Muscle of leg (tissue), 11 donors: ENCODE data around the gene EIF2D. TPM values are rescaled to one million over a fixed set of nuclear protein-coding genes. Genes with fewer than 3 reads are reported as not detected.

Experiments
- DNase-seq: peaks from one replicate; pipeline ENCODE4 v3.0.0; 2013
- H3K27ac ChIP-seq: one replicate; pipeline ENCODE4 v1.5.1; 2013; ENCODE audit warnings: mild to moderate bottlenecking, low read length, control low read depth
- H3K27me3 ChIP-seq: one replicate; pipeline ENCODE4 v1.6.1; 2013; ENCODE audit warnings: low read length; ENCODE audit not compliant: control insufficient read depth, insufficient read depth
- H3K36me3 ChIP-seq: one replicate; pipeline ENCODE4 v1.6.1; 2013; ENCODE audit warnings: low read length; ENCODE audit not compliant: control insufficient read depth, insufficient read depth
- H3K4me1 ChIP-seq: one replicate; pipeline ENCODE4 v1.6.1; 2013; ENCODE audit warnings: low read length; ENCODE audit not compliant: control insufficient read depth, insufficient read depth
- H3K4me3 ChIP-seq: one replicate; pipeline ENCODE4 v1.5.1; 2013; ENCODE audit warnings: low read length, control low read depth
- H3K9me3 ChIP-seq: replicated peaks from 2 replicates; pipeline ENCODE4 v1.6.1; 2013; ENCODE audit warnings: low read depth, low read length; ENCODE audit not compliant: control insufficient read depth
- WGBS: methylation state at CpG from one replicate; pipeline ENCODE4 v1.1.5; 2013; ENCODE audit warnings: missing lambda C conversion rate; ENCODE audit not compliant: insufficient coverage; 5-methylcytosine and 5-hydroxymethylcytosine counted together
- polyA plus RNA-seq, 8 donors: library from polyadenylated mRNA; unstranded; fragments of 120-200 nt; gene quantifications; one replicate each; pipeline versions ENCODE4 v1.2.1 to v1.2.3, GENCODE V29; 2013; ENCODE audit warnings: inconsistent platforms in 1 of 8, low replicate concordance in 1 of 8; ENCODE audit not compliant: insufficient read length in 8 of 8, insufficient read depth in 1 of 8
- total RNA-seq: library from RNA; stranded (reverse); fragments of 120-200 nt; gene quantifications from one replicate; pipeline ENCODE4 v1.2.4, GENCODE V29; 2013

EIF2D gene
- total and polyA plus RNA-seq, 9 donors = 38.2 to 48.8 (median 39.7) TPM

DNA sequence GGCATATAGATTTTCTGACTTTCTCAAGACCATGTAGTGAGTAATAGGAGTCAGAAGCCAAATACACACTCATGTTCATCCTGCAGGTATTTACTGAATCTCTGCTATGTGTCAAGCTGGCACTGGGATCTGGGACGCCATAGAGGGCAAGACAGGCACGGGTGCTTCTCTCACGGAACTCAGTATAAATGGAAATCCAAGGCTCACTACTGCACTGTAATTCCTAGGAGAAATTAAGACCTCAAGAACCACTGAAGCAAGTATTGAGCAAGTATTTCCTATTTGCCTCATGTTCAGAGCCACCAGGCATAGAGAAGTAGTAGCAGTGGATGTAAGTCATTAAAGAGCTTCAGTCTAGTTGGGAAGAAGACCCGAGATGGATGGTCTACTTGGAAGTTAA, 38.9 kb downstream of the EIF2D start:
- DNase-seq = no peak
- no peaks in the 10 kb centered on the region for H3K9me3 ChIP-seq
- H3K27me3 ChIP-seq = no peaks in the 10 kb centered on the region
- H3K36me3 ChIP-seq = no peaks in the 10 kb centered on the region
- WGBS = 58% methylated on average over 4 of the region's 4 CpGs
- H3K4me3 ChIP-seq = no peak overlapping the region
- no peak overlapping the region for H3K27ac ChIP-seq
- peaks cover 36% of the 10 kb centered on the region for H3K4me1 ChIP-seq

DNA sequence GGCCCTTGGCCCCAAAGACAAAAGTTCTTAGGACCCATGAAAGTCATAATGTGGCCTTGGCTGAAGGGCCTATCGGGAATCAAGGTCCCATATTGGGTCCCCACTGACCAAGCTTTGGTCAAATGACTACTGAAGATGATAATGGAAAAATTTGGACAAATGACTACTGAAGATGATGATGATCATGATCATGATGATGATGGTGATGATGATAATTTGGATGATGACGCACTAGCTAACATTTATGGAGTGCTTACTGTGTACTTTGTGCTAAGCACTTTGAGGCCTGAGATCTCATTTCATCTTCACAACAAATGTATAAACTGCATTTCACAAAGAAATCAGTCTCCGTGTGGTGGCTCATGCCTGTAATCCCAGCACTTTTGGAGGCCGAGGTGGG, 39.4 kb downstream of the EIF2D start:
- Histone ChIP-seq H3K27ac (no peak overlapping the region), H3K27me3 (no peaks in the 10 kb centered on the region), H3K4me1 (peaks cover 40% of the 10 kb centered on the region), H3K4me3 (no peak overlapping the region), H3K36me3 (no peaks in the 10 kb centered on the region), H3K9me3 (no peaks in the 10 kb centered on the region)
- WGBS = 80% methylated on average over 2 of the region's 4 CpGs
- DNase-seq = no peak

DNA sequence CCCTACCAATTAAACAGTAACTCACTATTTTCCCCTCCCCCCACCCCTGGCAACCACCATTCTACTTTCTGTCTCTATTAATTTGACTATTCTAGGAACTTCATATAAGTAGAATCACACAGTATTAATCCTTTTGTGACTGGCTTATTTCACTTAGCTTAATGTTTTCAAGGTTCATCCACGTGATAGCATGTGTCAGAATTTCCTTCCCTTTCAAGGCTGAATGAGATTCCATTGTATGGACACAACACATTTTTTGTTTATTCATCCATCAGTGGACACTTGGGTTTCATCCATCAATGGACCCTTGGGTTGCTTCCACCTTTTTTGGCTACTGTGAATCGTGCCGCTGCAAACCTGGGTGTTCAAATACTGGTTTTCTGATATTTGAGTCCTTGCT, 41.7 kb downstream of the EIF2D start:
- WGBS = no CpG with 5 or more reads among the region's 3 CpGs
- Histone ChIP-seq H3K27me3 (no peaks in the 10 kb centered on the region), H3K36me3 (no peaks in the 10 kb centered on the region), H3K4me1 (peaks cover 48% of the 10 kb centered on the region), H3K4me3 (no peak overlapping the region), H3K27ac (no peak overlapping the region), H3K9me3 (no peaks in the 10 kb centered on the region)
- no peak for DNase-seq

DNA sequence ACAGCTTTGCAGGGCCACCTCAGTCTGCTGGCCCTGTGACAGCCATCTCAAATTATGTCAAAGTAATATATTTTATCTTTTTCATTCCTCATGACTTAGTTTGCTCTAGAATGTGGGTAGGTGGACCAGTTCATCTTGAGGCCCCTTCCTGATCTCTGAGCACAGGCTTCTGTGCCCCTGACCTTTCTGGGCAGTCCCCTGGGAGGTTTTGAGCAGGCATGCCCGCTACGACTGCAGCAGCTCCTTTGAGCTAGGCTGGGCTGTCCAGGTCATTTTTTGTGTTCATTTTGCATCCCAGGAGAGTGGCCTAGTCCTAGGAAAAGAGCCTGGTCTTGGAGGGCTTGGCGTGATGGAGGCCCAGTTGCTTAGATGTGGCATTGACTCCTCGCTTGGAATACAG, 42.7 kb downstream of the EIF2D start:
- Histone ChIP-seq H3K36me3 (no peaks in the 10 kb centered on the region), H3K9me3 (no peaks in the 10 kb centered on the region), H3K4me3 (no peak overlapping the region), H3K27ac (no peak overlapping the region), H3K27me3 (no peaks in the 10 kb centered on the region), H3K4me1 (peaks cover 43% of the 10 kb centered on the region)
- 83% methylated on average over 2 of the region's 4 CpGs for whole genome bisulfite sequencing
- no peak for DNase-seq

- no peaks in the 10 kb centered on the region for H3K9me3 ChIP-seq
- peaks cover 37% of the 10 kb centered on the region for H3K4me1 ChIP-seq
- DNase-seq = no peak
- H3K27ac ChIP-seq = no peak overlapping the region
- 100% methylated on average over 1 of the region's 8 CpGs for WGBS
- no peaks in the 10 kb centered on the region for H3K27me3 ChIP-seq
- no peaks in the 10 kb centered on the region for H3K36me3 ChIP-seq
- no peak overlapping the region for H3K4me3 ChIP-seq
These were observed 43.4 kb downstream of the EIF2D start for GRCh38 chr1:206568779-206569352.

DNA sequence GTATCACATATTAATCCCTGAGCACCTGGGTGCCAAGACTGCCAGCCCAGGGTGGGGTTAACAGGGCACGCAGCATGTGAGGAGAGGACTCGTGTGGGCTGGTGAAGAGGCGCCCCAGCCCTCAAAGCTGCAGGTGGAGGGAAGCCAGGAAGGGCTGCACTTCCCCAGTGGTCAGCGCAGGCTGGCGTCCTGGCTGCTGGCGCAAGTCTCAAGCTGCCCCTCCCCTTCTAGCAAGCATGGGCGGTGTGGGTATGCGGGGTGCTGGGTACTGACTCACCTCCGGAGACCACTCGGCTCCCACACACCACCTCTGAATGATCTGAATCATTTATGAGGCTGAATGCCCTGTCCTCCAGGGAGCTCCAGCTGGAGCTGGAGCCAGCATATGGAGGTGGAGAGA, 44.0 kb downstream of the EIF2D start:
- Histone ChIP-seq H3K36me3 (no peaks in the 10 kb centered on the region), H3K4me1 (peaks cover 34% of the 10 kb centered on the region), H3K4me3 (no peak overlapping the region), H3K27ac (no peak overlapping the region), H3K9me3 (no peaks in the 10 kb centered on the region), H3K27me3 (no peaks in the 10 kb centered on the region)
- DNase-seq = no peak
- WGBS = 90% methylated on average over 3 of the region's 10 CpGs

- Histone ChIP-seq H3K27me3 (no peaks in the 10 kb centered on the region), H3K9me3 (no peaks in the 10 kb centered on the region), H3K36me3 (no peaks in the 10 kb centered on the region), H3K4me3 (no peak overlapping the region), H3K4me1 (peaks cover 38% of the 10 kb centered on the region), H3K27ac (peak overlapping the region; percentile 54)
- WGBS = no CpG with 5 or more reads among the region's 4 CpGs
- peak; percentile 64 for DNase-seq
These were observed 45.3 kb downstream of the EIF2D start for GRCh38 chr1:206566999-206567398.

DNA sequence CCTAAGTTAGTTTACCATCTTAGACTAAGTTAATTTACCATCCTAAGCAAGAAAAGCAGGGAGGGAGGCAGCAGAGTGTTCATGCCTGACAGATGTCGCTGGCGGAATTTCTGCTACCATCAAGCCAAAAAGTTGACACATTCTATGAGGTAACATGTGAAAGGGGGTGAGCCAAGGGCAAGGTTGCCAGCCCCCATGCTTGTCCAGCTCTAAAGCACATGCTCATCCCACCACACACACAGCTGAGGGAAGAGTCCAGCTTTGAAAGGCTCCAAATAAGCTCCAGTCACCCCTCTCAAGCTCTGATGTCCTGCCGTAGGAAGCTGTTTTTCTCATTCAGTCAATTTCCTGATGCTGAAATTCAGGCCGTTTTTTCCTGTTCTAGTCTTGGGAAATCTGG, 46.3 kb downstream of the EIF2D start:
- H3K27me3 ChIP-seq = no peaks in the 10 kb centered on the region
- H3K4me3 ChIP-seq = no peak overlapping the region
- DNase-seq = peak; percentile 56
- H3K9me3 ChIP-seq = no peaks in the 10 kb centered on the region
- no peaks in the 10 kb centered on the region for H3K36me3 ChIP-seq
- WGBS = no CpG with 5 or more reads among the region's 4 CpGs
- H3K27ac ChIP-seq = no peak overlapping the region
- H3K4me1 ChIP-seq = peaks cover 39% of the 10 kb centered on the region

GRCh38 chr1:206563367-206564207, 48.7 kb downstream of the EIF2D start:
- H3K4me3 ChIP-seq = no peak overlapping the region
- no peaks in the 10 kb centered on the region for H3K27me3 ChIP-seq
- no peak overlapping the region for H3K27ac ChIP-seq
- DNase-seq = no peak
- H3K9me3 ChIP-seq = no peaks in the 10 kb centered on the region
- H3K4me1 ChIP-seq = peaks cover 61% of the 10 kb centered on the region
- WGBS = no CpG with 5 or more reads among the region's 1 CpG
- H3K36me3 ChIP-seq = no peaks in the 10 kb centered on the region

GRCh38 chr1:206560007-206560716, 52.1 kb downstream of the EIF2D start:
- no peaks in the 10 kb centered on the region for H3K9me3 ChIP-seq

More at GRCh38 chr1:206560007-206560716, 52.1 kb downstream of the EIF2D start:
- DNase-seq = peak; percentile 69
- Histone ChIP-seq H3K4me1 (peaks cover 55% of the 10 kb centered on the region), H3K27me3 (peaks cover 13% of the 10 kb centered on the region), H3K4me3 (no peak overlapping the region), H3K27ac (peak overlapping the region; percentile 83), H3K36me3 (no peaks in the 10 kb centered on the region)
- WGBS = 43% methylated on average over 6 of the region's 10 CpGs
